Ammon's horn (tissue), 1 donor: ENCODE data around the gene PTPN20.
"Not testable (repeated sequence)": the region's sequence is repeated elsewhere in the genome, so short reads cannot be mapped to it uniquely, and the experiment has no call there.

ENCODE experiments used
- DNase-seq: peaks from one replicate; pipeline ENCODE4 v3.0.0-alpha.2; 2016; ENCODE audit warnings: low spot score

Gene PTPN20

DNA sequence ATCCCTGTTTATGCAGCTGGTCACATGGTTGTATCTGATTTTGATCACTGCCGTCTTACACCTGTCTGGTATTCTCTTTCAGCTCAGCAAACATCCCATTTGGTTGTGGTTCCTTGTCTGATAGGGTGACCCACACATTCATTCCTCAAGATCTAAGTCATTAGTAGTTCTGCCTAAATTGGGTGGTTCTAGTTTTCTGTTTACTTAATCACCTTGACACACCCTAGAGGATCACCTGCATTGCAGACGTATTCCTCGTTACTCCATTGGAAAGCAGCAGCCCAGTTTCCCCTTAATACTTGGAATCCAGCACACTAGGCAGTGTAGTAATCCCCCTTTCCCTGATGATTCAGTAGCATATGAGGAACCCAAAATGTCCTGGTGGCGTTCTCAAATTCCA is 41.3 kb downstream of the PTPN20 start:
- DNase-seq, result not testable (repeated sequence)

DNA sequence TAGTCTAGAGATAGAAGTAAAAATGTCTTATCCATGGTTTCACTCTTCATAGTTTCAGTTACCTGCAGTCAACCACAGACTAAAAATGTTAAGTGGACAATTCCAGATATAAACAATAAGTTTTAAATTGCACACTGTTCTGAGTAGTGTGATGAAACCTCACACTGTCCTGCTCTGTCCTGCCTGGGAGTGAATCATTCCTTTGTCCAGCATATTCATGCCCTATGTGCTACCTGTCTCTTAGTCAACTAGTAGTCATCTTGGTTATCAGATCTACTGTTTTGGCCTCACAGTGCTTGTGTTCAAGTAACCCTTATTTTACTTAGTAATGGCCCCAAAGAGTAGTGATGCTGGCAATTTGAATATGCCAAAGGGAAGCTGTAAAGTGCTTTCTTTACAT is 49.5 kb downstream of the PTPN20 start:
- DNase-seq, result not testable (repeated sequence)

DNA sequence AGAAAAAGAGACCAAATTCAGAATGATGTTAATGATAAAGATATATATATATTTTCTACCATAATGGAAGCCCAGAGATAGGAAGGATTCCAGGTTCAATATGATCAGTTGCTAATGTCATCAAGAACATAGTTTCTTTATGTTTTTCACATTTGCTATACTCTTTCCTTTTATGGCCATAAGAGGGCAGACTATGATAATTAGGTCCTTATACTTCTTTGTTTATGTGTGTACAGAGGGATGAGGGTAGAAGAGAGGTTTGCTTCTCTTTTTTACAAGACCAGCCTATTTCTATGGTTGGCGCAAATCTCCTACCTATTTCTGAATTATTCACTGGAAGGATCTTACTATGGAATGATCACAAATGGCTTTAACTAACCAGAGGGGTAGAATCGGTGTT is 52.1 kb downstream of the PTPN20 start:
- not testable (repeated sequence) for DNase-seq

DNA sequence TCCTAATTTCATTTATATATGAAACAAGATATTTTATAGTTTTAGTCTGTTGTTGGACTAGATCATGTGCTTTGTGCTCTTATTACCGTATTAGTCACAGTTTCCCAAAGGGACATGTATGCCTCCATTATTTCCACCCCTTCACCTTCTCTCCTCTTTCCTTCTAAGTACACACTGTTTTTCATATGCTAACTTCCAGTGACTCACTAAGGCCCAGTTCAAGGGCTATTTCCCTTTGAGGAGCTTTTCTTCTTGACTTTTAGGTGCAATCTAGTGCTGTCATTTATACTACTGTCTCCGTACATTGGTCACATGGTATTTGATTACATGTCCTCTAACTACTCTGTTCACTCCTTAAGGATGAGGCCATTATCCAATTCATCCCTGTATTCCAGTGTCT is 55.8 kb downstream of the PTPN20 start:
- not testable (repeated sequence) for DNase-seq

DNA sequence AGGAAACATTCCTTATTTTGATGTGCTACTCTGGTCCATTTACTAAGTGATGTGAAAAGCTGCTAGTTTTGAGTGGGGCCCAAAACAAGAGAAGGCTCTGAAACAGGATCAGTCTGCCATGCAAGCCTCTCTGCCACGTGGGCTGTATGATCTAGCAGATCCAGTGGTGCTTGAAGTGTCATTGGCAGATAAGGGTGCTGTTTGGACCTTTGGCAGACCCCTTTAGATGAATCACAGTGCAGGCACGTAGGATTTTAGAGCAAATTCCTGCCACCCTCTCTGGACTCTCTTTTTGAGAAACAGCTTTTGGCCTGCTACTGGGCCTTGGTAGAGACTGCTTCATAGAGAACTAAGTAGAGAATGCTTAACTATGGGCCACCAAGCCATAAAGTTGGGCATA is 69.0 kb downstream of the PTPN20 start:
- not testable (repeated sequence) for DNase-seq

- not testable (repeated sequence) for DNase-seq
Measured at GRCh38 chr10:46987233-46987924, 76.2 kb downstream of the PTPN20 start.

- DNase-seq, result peak; percentile 56
Measured at GRCh38 chr10:46992803-46993561, 81.8 kb downstream of the PTPN20 start.

- DNase-seq, result no peak
Measured at GRCh38 chr10:46995234-46995633, 84.0 kb downstream of the PTPN20 start.

DNA sequence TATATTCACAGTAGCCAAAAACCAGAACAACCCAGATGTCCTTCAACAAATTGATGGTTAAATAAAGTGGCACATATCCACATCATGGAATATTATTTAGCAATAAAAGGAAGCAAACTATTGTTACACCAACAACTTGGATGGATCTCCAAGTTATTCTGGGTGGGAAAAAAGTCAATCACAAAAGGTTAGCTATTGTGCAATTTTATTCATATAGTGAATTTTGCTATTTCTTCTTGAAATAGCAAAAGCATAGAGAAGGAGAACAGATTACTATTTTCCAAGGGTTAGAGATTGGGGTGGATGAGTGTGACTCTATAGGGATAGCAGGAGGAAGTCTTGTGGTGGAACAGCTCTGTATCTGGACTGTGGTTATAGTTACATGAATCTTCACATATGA is 87.0 kb downstream of the PTPN20 start:
- no peak for DNase-seq

DNA sequence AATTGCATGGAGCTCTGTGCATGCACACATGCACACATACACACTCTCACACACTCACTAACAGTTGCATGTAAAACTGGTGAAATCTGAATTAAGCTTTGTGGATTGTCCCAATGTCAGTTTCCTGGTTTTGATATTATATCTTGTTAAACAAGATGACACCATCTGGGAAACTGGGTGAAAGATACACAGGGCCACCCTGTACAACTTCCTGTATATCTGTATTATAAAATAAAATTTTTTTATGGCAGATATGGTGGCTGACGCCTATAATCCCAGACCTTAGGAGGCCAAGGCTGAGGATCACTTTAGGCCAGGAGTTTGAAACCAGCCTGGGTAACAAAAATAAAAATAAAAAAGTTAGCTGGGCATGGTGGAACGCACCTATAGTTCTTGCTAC is 87.4 kb downstream of the PTPN20 start:
- no peak for DNase-seq

- no peak for DNase-seq
Measured at GRCh38 chr10:46999217-46999616, 88.0 kb downstream of the PTPN20 start.

GRCh38 chr10:47008769-47009168 is 97.5 kb downstream of the PTPN20 start:
- DNase-seq, result no peak

GRCh38 chr10:47009215-47009838 is 98.1 kb downstream of the PTPN20 start:
- no peak for DNase-seq

DNA sequence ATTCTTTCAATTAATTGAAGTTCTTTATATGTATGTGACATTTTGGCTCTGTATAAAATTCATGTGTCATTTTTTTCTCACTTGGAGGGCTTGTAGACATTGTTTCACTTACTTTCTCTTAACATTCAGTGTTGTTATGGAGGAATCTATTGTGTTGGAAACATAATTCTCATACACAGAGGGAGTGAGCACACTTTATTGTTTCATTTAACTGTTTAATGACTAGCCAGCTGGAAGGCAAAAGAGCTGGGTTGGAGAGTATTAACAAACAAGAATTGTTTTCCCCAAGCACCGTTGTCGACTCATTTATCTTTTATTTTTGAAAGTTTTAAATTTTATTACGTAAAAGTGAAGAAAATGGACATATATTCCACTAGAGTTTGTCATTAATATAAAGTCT is 98.8 kb downstream of the PTPN20 start:
- DNase-seq, result no peak

DNA sequence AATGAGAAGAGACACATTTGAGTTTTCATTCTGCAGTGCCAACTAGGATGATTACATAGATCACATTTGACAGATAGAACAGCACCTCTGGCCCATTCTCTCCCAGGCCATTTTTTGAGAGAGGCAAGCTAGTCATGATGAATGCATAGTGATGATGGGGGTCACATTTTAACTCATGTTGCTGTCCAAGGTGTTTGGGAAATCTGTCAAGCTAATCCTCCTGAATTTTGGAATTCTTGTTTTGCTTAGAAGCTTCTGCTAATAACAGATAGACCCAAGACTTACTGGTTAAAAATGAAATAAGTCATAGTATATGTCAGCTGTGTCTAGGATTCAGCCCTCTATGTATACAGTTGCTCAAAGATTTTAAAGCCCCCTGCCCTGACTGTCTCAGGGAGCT is 101.0 kb downstream of the PTPN20 start:
- DNase-seq, result no peak

- no peak for DNase-seq
Measured at GRCh38 chr10:47013507-47014154, 102.4 kb downstream of the PTPN20 start.

DNA sequence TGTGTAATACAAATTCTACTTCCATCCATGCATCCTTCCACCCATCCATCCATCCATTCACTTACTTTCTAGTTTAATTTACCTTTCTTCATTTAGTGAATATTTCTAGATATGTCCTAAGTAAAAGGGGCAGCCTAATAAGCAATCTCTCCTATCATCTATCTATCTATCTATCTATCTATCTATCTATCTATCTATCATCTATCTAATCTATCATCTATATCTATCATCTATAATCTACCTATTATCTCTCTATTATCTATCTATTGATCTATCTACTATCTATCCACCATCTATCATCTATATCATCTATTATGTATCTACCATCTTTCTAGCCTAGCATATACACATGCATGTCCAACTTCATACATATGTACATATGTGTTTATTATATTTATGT is 104.2 kb downstream of the PTPN20 start:
- no peak for DNase-seq

DNA sequence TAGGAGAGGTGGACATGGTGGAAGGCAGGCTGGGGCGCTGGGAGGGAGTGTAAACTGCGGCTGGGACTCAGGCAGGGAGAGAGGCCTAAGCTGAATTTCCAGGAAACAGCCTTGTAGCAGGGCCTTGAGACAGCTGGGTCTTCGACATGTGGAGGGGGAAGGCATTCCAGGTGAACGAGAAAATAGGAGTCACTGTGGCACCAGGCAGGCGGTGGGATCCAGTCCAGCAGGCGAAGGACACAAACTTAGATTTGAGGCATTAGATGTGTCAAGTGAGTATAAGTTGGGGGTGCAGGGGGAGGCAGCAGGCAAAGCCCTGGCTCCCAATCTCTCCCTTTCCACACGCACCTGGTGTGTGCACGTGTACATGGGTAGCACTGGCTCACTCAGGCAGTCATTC is 105.3 kb downstream of the PTPN20 start:
- DNase-seq, result no peak

GRCh38 chr10:47018026-47018735 is 107.0 kb downstream of the PTPN20 start:
- no peak for DNase-seq

- DNase-seq, result no peak
Measured at GRCh38 chr10:47019155-47020145, 108.2 kb downstream of the PTPN20 start.

DNA sequence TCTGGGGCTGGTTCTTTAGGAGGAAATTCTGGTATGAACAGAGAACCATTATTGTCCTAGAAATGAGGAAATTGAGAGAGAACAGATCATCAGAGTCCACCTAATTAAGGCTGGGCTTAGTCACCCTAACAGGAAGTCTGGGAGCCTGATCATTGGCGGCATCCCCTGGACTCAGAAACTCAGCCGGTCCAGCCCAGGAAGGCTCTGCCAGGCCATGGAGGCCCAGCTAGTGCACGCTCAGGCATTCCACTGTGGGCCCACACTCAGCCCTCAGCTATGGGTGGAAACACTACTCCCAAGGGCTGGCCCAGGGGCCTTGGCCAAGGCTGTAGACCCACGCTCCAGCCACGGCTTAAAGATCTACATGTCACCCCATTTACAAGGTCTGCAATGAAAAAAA is 109.2 kb downstream of the PTPN20 start:
- DNase-seq, result no peak
